K562 (cell line): Measurements from ENCODE around the gene UNC13C. TPM values are rescaled to one million over a fixed set of nuclear protein-coding genes. Genes with fewer than 3 reads are reported as not detected.

Source experiments
- ATAC-seq: fragments of 200-7000 bp; cut with Tn5 transposase; 3 replicates; pipeline ENCODE4 v1.9.1; 2020; ENCODE audit warnings: moderate library complexity
- BruUV-seq: library from RNA; stranded (reverse); fragments of 400-500 nt; replicated peaks from 2 replicates; lab custom pipeline; 2021; lab: Mats Ljungman, UMichigan
- CTCF ChIA-PET: fragments of 300-600 bp; formaldehyde crosslinking; extraction: SDS; loops from one replicate; lab custom pipeline; 2021; ENCODE audit warnings: low intra/inter-chr PET ratio; lab: Yijun Ruan, JAX
- POLR2A ChIA-PET: fragments of 300-600, 350-650 bp; sonication (Branson Sonifier 250); formaldehyde crosslinking; extraction: SDS; loops from one replicate; lab custom pipeline; 2021; ENCODE audit warnings: antibody characterized with exemption, inconsistent platforms; lab: Yijun Ruan, JAX
- DNase-seq, 4 experiments: peaks; one replicate each; pipeline versions ENCODE4 v3.0.0 to v3.0.0-alpha.2; 2011 to 2018; ENCODE audit warnings: low spot score in 3 of 4, mixed read lengths in 3 of 4; ENCODE audit errors: extremely low read depth in 1 of 4
- FAIRE-seq: peaks from 2 replicates; lab custom pipeline; 2011; peaks lifted over from hg19 to GRCh38; lab: Jason Lieb, UNC
- H2AFZ ChIP-seq: 2 replicates; pipeline ENCODE4 v1.6.0; 2011; ENCODE audit warnings: low read depth, low read length, control low read depth, inconsistent platforms
- H3K27ac ChIP-seq: fragments of 200-600 bp; 3 replicates; pipeline ENCODE4 v1.8.0; 2011; ENCODE audit warnings: low read depth, mild to moderate bottlenecking, control low read depth, inconsistent platforms, low read length, moderate library complexity, mixed read lengths; ENCODE audit errors: extremely low read depth
- H3K27me3 ChIP-seq, 2 experiments: fragments of 300-600 bp in 1 of 2; 2 replicates in 1 of 2; 3 replicates in 1 of 2; pipeline versions ENCODE4 v1.6.0 to v1.8.0; 2011; ENCODE audit warnings: inconsistent platforms in 2 of 2, low read length in 2 of 2, mild to moderate bottlenecking in 1 of 2, mixed read lengths in 1 of 2, moderate library complexity in 1 of 2; ENCODE audit not compliant: control insufficient read depth in 2 of 2, insufficient read depth in 2 of 2
- H3K36me3 ChIP-seq: fragments of 300-600 bp; 3 replicates; pipeline ENCODE4 v1.8.0; 2011; ENCODE audit warnings: mild to moderate bottlenecking, low read length, inconsistent platforms; ENCODE audit not compliant: control insufficient read depth, insufficient read depth
- H3K4me1 ChIP-seq, 2 experiments: fragments of 200-600 bp in 1 of 2; replicated peaks in 1 of 2; 2 replicates in 1 of 2; 3 replicates in 1 of 2; pipeline versions ENCODE4 v1.5.1 to v1.8.0; 2011; ENCODE audit warnings: inconsistent platforms in 2 of 2, low read length in 2 of 2, mild to moderate bottlenecking in 1 of 2, mixed read lengths in 1 of 2, moderate library complexity in 1 of 2; ENCODE audit not compliant: control insufficient read depth in 2 of 2, insufficient read depth in 2 of 2
- H3K4me2 ChIP-seq: 2 replicates; pipeline ENCODE4 v1.6.1; 2011; ENCODE audit warnings: low read length, control low read depth, inconsistent platforms, mixed read lengths; ENCODE audit not compliant: insufficient read depth
- H3K4me3 ChIP-seq: fragments of 200-600 bp; sonication (generic), shearing (Covaris generic); 2 replicates; pipeline ENCODE4 v1.5.1; 2016; ENCODE audit warnings: control low read depth, inconsistent platforms
- H3K79me2 ChIP-seq: fragments of 200-600 bp; 3 replicates; pipeline ENCODE4 v1.8.0; 2011; ENCODE audit warnings: low read length, inconsistent platforms; ENCODE audit not compliant: control insufficient read depth, insufficient read depth
- H3K9ac ChIP-seq, 2 experiments: 2 replicates each; pipeline versions ENCODE4 v1.6.0 to v1.6.1; 2011; ENCODE audit warnings: low read depth in 2 of 2, low read length in 2 of 2, control low read depth in 1 of 2, inconsistent platforms in 1 of 2, mild to moderate bottlenecking in 1 of 2, mixed read lengths in 1 of 2; ENCODE audit not compliant: insufficient read depth in 1 of 2
- H3K9me1 ChIP-seq: one replicate; pipeline ENCODE4 v1.6.0; 2011; ENCODE audit warnings: inconsistent platforms, mild to moderate bottlenecking, low read length, moderate library complexity; ENCODE audit not compliant: control insufficient read depth, insufficient read depth
- H3K9me3 ChIP-seq: replicated peaks from 2 replicates; pipeline ENCODE4 v1.5.1; 2011; ENCODE audit warnings: low read depth, low read length, inconsistent platforms; ENCODE audit not compliant: control insufficient read depth, insufficient read depth
- H4K20me1 ChIP-seq: replicated peaks from 2 replicates; pipeline ENCODE4 v1.6.1; 2011; ENCODE audit warnings: low read length, inconsistent platforms, mixed read lengths; ENCODE audit not compliant: control insufficient read depth, insufficient read depth
- E2F5 ChIP-seq: sonication (generic); formaldehyde crosslinking; IDR thresholded peaks from 2 replicates; pipeline ENCODE4 v1.8.0; 2022; ENCODE audit warnings: mild to moderate bottlenecking, missing genetic modification reagents
- HDAC3 ChIP-seq: fragments of 450-650 bp; IDR thresholded peaks from 2 replicates; pipeline ENCODE4 v1.6.1; 2018; ENCODE audit warnings: borderline replicate concordance, mild to moderate bottlenecking, moderate library complexity; ENCODE audit not compliant: partially characterized antibody
- MECOM ChIP-seq: fragments of 250-450 bp; sonication (Bioruptor Pico); IDR thresholded peaks from 2 replicates; pipeline ENCODE4 v1.8.0; 2022; ENCODE audit warnings: inconsistent platforms
- MEF2A ChIP-seq: IDR thresholded peaks from 2 replicates; pipeline ENCODE4 v1.6.1; 2011; ENCODE audit warnings: low read depth, mild to moderate bottlenecking, low read length, moderate library complexity; ENCODE audit not compliant: control insufficient read depth
- NFRKB ChIP-seq: fragments of 450-650 bp; IDR thresholded peaks from 2 replicates; pipeline ENCODE4 v1.6.1; 2016; ENCODE audit warnings: low read depth
- RBM25 ChIP-seq: fragments of 200-400 bp; formaldehyde crosslinking; IDR thresholded peaks from 2 replicates; pipeline ENCODE4 v1.6.1; 2018; ENCODE audit warnings: low read length, low read depth, moderate library complexity; ENCODE audit not compliant: severe bottlenecking
- SRSF7 ChIP-seq: fragments of 200-400 bp; formaldehyde crosslinking; optimal IDR thresholded peaks from 2 replicates; pipeline ENCODE3; 2017; ENCODE audit warnings: mild to moderate bottlenecking, low read depth, low read length
- ZC3H8 ChIP-seq: fragments of 450-650 bp; IDR thresholded peaks from 2 replicates; pipeline ENCODE4 v1.6.1; 2017
- ZKSCAN3 ChIP-seq: fragments of 250-450 bp; sonication (Bioruptor Pico); IDR thresholded peaks from 2 replicates; pipeline ENCODE4 v1.4.0; 2020
- WGBS: fragments of 100-300 bp; shearing (Covaris generic); methylation state at CpG from one replicate; pipeline ENCODE4 v1.1.6; 2016; ENCODE audit warnings: low coverage, mixed read lengths; ENCODE audit not compliant: insufficient coverage; ENCODE audit errors: missing lambda C conversion rate; 5-methylcytosine and 5-hydroxymethylcytosine counted together
- in situ Hi-C: fragments of 300-500 bp; cut with MboI; formaldehyde crosslinking; loops from 4 replicates; pipeline ENCODE4 v1.15.0; 2018; ENCODE audit warnings: inconsistent platforms, mixed read lengths
- intact Hi-C: fragments of 100-400 bp; cut with micrococcal nuclease; formaldehyde crosslinking; loops from 2 replicates; pipeline ENCODE4 v1.14.2; 2022
- polyA plus RNA-seq, 8 experiments: library from polyadenylated mRNA; depleted of rRNA in 4 of 8; stranded (reverse) in 5 of 8; unstranded in 3 of 8; fragments of >200 nt; fragmentation: Nextera tagmentation in 2 of 8; fragmentation: Illumina TruSeq in 1 of 8; extraction: Ambion mirVana in 2 of 8; extraction: Trizol in 1 of 8; gene quantifications; 2 replicates each; pipeline versions ENCODE4 v1.2.1 to v1.2.3, GENCODE V29; 2011 to 2014; ENCODE audit warnings: inconsistent platforms in 1 of 8, missing spikeins in 1 of 8
- total RNA-seq, 7 experiments: library from RNA; depleted of rRNA in 6 of 7; stranded (reverse); fragments of >200 nt in 6 of 7; fragmentation: Illumina TruSeq in 2 of 7; extraction: Trizol in 2 of 7; gene quantifications; 2 replicates each; pipeline versions ENCODE4 v1.2.1 to v1.2.3, GENCODE V29; 2011 to 2021; ENCODE audit warnings: low replicate concordance in 1 of 7
- TF ChIP-seq, protein P1 (sequence below): sonication (generic); formaldehyde crosslinking; IDR thresholded peaks from 2 replicates; pipeline ENCODE4 v1.8.1; 2023; ENCODE audit warnings: mild to moderate bottlenecking, missing genetic modification reagents

UNC13C gene
- total and polyA plus RNA-seq, 9 of the 15 experiments (the other 6 are each of a cell fraction or from before 2014, with no cell fraction given) = not detected

GRCh38 chr15:54580643-54581042 is 602.4 kb downstream of the UNC13C start:
- no peaks in the 10 kb centered on the region for H3K4me1 ChIP-seq
- intact Hi-C loops (no loop called here), in situ Hi-C loops (no loop called here)
- no peaks in the 10 kb centered on the region for H3K9me1 ChIP-seq
- ChIA-PET POLR2A (no interaction called here), CTCF (no interaction called here)
- H3K4me2 ChIP-seq = no peak overlapping the region
- no peak overlapping the region for H3K4me3 ChIP-seq
- no peaks in the 10 kb centered on the region for H3K27me3 ChIP-seq
- no peaks in the 10 kb centered on the region for H3K79me2 ChIP-seq
- no peaks in the 10 kb centered on the region; the same call in 1 of the 2 replicates for H3K9me3 ChIP-seq
- no peak overlapping the region for H2AFZ ChIP-seq
- FAIRE-seq (no peak), DNase-seq (no peak), ATAC-seq (no peak)
- no peaks in the 10 kb centered on the region for H3K36me3 ChIP-seq
- no TSS peak for BruUV-seq
- TF ChIP-seq RBM25 = no peak
- TF ChIP-seq MEF2A = no peak
- no peak for TF ChIP-seq MECOM (CRISPR knock-in tag)
- TF ChIP-seq, protein P1, sequence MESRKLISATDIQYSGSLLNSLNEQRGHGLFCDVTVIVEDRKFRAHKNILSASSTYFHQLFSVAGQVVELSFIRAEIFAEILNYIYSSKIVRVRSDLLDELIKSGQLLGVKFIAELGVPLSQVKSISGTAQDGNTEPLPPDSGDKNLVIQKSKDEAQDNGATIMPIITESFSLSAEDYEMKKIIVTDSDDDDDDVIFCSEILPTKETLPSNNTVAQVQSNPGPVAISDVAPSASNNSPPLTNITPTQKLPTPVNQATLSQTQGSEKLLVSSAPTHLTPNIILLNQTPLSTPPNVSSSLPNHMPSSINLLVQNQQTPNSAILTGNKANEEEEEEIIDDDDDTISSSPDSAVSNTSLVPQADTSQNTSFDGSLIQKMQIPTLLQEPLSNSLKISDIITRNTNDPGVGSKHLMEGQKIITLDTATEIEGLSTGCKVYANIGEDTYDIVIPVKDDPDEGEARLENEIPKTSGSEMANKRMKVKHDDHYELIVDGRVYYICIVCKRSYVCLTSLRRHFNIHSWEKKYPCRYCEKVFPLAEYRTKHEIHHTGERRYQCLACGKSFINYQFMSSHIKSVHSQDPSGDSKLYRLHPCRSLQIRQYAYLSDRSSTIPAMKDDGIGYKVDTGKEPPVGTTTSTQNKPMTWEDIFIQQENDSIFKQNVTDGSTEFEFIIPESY (CRISPR knock-in tag) = no peak
- no peak for TF ChIP-seq ZC3H8
- no peak for TF ChIP-seq HDAC3
- TF ChIP-seq SRSF7 = no peak
- TF ChIP-seq E2F5 (CRISPR knock-in tag) = no peak
- no peak for TF ChIP-seq ZKSCAN3 (CRISPR knock-in tag)
- TF ChIP-seq NFRKB = no peak
- 0% methylated on average over 2 of the region's 2 CpGs for WGBS
- H3K9ac ChIP-seq = no peak overlapping the region
- H4K20me1 ChIP-seq = no peaks in the 10 kb centered on the region
- no peak overlapping the region for H3K27ac ChIP-seq
